ENCODE results near the gene FOS.

DNA sequence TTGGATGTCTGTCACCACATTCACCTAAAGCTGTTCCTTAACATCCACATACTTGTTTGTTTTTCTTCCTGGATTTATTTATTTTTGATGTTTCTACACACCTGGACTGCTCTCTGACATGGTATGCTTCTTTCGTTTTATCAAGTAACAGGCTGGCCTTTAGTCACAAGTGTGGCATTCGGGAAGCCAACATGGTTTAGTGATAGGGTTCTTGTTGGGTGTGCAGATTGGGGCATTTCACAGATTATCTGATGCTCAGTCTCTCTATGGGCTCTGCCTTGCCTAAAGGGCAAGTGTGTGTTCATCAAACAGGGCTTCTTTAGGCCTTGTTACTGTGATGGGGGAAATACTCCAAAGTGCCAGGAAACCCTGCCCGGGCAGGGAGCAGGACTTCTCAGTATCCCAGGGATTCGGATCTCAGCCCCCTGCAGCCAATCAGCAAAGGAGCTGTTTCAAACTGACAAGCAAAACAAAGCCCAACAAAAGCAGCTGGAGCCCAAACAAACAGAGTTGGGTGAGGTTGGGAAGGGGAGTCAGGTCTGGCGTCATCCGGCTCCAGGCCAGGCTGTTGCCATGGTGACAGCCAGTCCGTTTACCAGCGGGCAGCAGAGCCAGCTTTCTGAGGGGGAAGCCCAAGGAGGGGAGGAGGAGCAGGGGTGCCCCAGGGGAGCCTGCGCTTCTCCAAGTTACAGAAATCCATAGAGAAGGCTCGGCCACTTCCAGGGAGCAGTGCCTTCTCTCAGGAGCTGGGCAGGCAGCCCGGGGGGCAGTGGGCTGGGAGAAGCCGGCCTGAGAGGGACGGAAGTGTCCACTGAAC lies 31.9 kb downstream of the FOS start:
- TF ChIP-seq MYBL2 (CRISPR knock-in tag; IDR thresholded peaks at IDR 0.05) (no peak), NFATC4 (CRISPR knock-in tag; IDR thresholded peaks at IDR 0.05) (no peak), MXD4 (CRISPR knock-in tag; IDR thresholded peaks at IDR 0.05; ENCODE audit: borderline replicate concordance) (no peak), HMGA2 (CRISPR knock-in tag; IDR thresholded peaks at IDR 0.05) (no peak), SMAD3 (CRISPR knock-in tag; IDR thresholded peaks at IDR 0.05; ENCODE audit: borderline replicate concordance) (no peak), ZNF396 (CRISPR knock-in tag; IDR thresholded peaks at IDR 0.05; ENCODE audit: borderline replicate concordance) (no peak), ZNF121 (CRISPR knock-in tag; IDR thresholded peaks at IDR 0.05) (no peak)
- TF ChIP-seq, protein P1, sequence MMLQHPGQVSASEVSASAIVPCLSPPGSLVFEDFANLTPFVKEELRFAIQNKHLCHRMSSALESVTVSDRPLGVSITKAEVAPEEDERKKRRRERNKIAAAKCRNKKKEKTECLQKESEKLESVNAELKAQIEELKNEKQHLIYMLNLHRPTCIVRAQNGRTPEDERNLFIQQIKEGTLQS (CRISPR knock-in tag; conservative IDR thresholded peaks at IDR 0.05), result no peak
- TF ChIP-seq, protein P2, sequence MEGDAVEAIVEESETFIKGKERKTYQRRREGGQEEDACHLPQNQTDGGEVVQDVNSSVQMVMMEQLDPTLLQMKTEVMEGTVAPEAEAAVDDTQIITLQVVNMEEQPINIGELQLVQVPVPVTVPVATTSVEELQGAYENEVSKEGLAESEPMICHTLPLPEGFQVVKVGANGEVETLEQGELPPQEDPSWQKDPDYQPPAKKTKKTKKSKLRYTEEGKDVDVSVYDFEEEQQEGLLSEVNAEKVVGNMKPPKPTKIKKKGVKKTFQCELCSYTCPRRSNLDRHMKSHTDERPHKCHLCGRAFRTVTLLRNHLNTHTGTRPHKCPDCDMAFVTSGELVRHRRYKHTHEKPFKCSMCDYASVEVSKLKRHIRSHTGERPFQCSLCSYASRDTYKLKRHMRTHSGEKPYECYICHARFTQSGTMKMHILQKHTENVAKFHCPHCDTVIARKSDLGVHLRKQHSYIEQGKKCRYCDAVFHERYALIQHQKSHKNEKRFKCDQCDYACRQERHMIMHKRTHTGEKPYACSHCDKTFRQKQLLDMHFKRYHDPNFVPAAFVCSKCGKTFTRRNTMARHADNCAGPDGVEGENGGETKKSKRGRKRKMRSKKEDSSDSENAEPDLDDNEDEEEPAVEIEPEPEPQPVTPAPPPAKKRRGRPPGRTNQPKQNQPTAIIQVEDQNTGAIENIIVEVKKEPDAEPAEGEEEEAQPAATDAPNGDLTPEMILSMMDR (IDR thresholded peaks at IDR 0.05), result no peak
- TF ChIP-seq, protein P3, sequence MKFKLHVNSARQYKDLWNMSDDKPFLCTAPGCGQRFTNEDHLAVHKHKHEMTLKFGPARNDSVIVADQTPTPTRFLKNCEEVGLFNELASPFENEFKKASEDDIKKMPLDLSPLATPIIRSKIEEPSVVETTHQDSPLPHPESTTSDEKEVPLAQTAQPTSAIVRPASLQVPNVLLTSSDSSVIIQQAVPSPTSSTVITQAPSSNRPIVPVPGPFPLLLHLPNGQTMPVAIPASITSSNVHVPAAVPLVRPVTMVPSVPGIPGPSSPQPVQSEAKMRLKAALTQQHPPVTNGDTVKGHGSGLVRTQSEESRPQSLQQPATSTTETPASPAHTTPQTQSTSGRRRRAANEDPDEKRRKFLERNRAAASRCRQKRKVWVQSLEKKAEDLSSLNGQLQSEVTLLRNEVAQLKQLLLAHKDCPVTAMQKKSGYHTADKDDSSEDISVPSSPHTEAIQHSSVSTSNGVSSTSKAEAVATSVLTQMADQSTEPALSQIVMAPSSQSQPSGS (CRISPR knock-in tag; IDR thresholded peaks at IDR 0.05; ENCODE audit: borderline replicate concordance, low read depth), result no peak
- TF ChIP-seq, protein P4, sequence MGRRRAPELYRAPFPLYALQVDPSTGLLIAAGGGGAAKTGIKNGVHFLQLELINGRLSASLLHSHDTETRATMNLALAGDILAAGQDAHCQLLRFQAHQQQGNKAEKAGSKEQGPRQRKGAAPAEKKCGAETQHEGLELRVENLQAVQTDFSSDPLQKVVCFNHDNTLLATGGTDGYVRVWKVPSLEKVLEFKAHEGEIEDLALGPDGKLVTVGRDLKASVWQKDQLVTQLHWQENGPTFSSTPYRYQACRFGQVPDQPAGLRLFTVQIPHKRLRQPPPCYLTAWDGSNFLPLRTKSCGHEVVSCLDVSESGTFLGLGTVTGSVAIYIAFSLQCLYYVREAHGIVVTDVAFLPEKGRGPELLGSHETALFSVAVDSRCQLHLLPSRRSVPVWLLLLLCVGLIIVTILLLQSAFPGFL (CRISPR knock-in tag; IDR thresholded peaks at IDR 0.05; ENCODE audit: borderline replicate concordance), result no peak

Measured in WTC11 (cell line).